Stimulated activated naive CD8-positive, alpha-beta T cell treated with anti-CD3 and anti-CD28 coated beads, Interleukin-15, Interleukin-2, amounts not matched to agents 100 ng/mL and 50 ng/mL, for 24 hours (primary cell): ENCODE data around the gene AMMECR1.

ENCODE experiments used
- H3K27ac Mint-ChIP-seq: one replicate; pipeline ENCODE4 v1.8.0; 2021; ENCODE audit warnings: mild to moderate bottlenecking, mixed read lengths
- H3K27me3 Mint-ChIP-seq: one replicate; pipeline ENCODE4 v1.8.0; 2021; ENCODE audit warnings: mixed read lengths
- H3K36me3 Mint-ChIP-seq: one replicate; pipeline ENCODE4 v1.8.0; 2021; ENCODE audit warnings: low read depth, mixed read lengths
- H3K4me1 Mint-ChIP-seq: one replicate; pipeline ENCODE4 v1.8.0; 2021; ENCODE audit warnings: low read depth, mixed read lengths
- H3K4me3 Mint-ChIP-seq: one replicate; pipeline ENCODE4 v1.8.0; 2021; ENCODE audit warnings: mild to moderate bottlenecking, mixed read lengths
- H3K9me3 Mint-ChIP-seq: one replicate; pipeline ENCODE4 v1.8.0; 2021; ENCODE audit warnings: mixed read lengths

Gene AMMECR1

GRCh38 chrX:110183314-110183713 is 134.6 kb downstream of the AMMECR1 start:
- H3K4me1 Mint-ChIP-seq: peaks cover 16% of the 10 kb centered on the region
- H3K36me3 Mint-ChIP-seq: peaks cover 9% of the 10 kb centered on the region
- H3K27me3 Mint-ChIP-seq: no peaks in the 10 kb centered on the region
- H3K9me3 Mint-ChIP-seq: peaks cover 5% of the 10 kb centered on the region
- H3K4me3 Mint-ChIP-seq: no peak overlapping the region
- H3K27ac Mint-ChIP-seq: no peak overlapping the region

GRCh38 chrX:110182865-110183264 is 135.0 kb downstream of the AMMECR1 start:
- no peak overlapping the region for H3K27ac Mint-ChIP-seq
- peaks cover 9% of the 10 kb centered on the region for H3K36me3 Mint-ChIP-seq
- H3K27me3 Mint-ChIP-seq: no peaks in the 10 kb centered on the region
- H3K9me3 Mint-ChIP-seq: peaks cover 5% of the 10 kb centered on the region
- H3K4me1 Mint-ChIP-seq: peaks cover 12% of the 10 kb centered on the region
- no peak overlapping the region for H3K4me3 Mint-ChIP-seq

DNA sequence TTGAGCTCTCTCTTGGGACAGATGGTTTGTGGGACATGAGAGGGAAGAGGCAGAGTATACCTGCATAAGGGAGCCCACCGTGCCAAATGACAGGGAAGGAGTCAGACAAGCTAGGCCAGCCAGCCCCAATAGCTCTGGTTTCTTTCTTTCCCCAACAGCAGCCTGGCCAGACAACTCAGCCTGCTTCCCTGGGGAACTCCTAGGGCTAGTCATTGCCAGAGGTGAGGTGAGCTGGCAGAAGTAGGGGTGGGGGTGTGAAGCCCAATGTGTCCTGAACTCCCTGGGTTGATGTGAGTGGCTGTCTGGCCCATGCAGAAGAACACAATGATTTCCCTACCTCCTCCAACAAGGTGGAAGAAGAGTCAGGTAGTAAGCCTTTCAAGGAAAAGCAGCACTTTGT is 135.5 kb downstream of the AMMECR1 start:
- H3K4me3 Mint-ChIP-seq: no peak overlapping the region
- no peaks in the 10 kb centered on the region for H3K27me3 Mint-ChIP-seq
- peaks cover 12% of the 10 kb centered on the region for H3K4me1 Mint-ChIP-seq
- H3K36me3 Mint-ChIP-seq: peaks cover 9% of the 10 kb centered on the region
- peaks cover 5% of the 10 kb centered on the region for H3K9me3 Mint-ChIP-seq
- peak overlapping the region; percentile 57 for H3K27ac Mint-ChIP-seq

GRCh38 chrX:110181459-110182137 is 136.3 kb downstream of the AMMECR1 start:
- Mint-ChIP-seq H3K9me3 (peaks cover 5% of the 10 kb centered on the region), H3K27ac (no peak overlapping the region), H3K4me3 (no peak overlapping the region), H3K27me3 (no peaks in the 10 kb centered on the region), H3K36me3 (peaks cover 9% of the 10 kb centered on the region), H3K4me1 (peaks cover 12% of the 10 kb centered on the region)

DNA sequence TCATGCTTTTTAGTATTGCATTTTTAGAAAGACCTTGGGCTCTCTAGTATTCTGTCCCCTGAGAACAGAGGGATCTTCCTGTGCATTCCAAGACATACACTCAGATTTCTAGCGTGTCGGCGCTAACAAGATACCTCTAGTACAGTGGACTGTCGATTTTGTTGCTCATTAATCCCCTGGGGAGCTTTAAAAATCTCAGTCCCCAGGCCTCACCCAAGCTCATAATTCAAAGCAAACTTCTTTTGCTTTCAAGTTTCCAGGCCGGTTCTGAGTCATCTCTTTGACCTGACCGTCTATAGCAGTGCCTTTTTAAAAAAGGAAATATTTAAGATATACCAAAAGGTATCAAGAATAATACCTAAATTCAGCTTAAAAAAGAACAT is 137.0 kb downstream of the AMMECR1 start:
- H3K27ac Mint-ChIP-seq: no peak overlapping the region

GRCh38 chrX:110180176-110180927 is 137.5 kb downstream of the AMMECR1 start:
- no peak overlapping the region for H3K27ac Mint-ChIP-seq
- H3K4me1 Mint-ChIP-seq: peaks cover 12% of the 10 kb centered on the region
- H3K9me3 Mint-ChIP-seq: peaks cover 5% of the 10 kb centered on the region
- H3K27me3 Mint-ChIP-seq: no peaks in the 10 kb centered on the region
- H3K36me3 Mint-ChIP-seq: peaks cover 5% of the 10 kb centered on the region
- H3K4me3 Mint-ChIP-seq: no peak overlapping the region

More for the DNA sequence above, 137.0 kb downstream of the AMMECR1 start:
- H3K27me3 Mint-ChIP-seq: no peaks in the 10 kb centered on the region
- peaks cover 5% of the 10 kb centered on the region for H3K9me3 Mint-ChIP-seq
- H3K4me3 Mint-ChIP-seq: no peak overlapping the region
- peaks cover 12% of the 10 kb centered on the region for H3K4me1 Mint-ChIP-seq
- H3K36me3 Mint-ChIP-seq: peaks cover 5% of the 10 kb centered on the region

DNA sequence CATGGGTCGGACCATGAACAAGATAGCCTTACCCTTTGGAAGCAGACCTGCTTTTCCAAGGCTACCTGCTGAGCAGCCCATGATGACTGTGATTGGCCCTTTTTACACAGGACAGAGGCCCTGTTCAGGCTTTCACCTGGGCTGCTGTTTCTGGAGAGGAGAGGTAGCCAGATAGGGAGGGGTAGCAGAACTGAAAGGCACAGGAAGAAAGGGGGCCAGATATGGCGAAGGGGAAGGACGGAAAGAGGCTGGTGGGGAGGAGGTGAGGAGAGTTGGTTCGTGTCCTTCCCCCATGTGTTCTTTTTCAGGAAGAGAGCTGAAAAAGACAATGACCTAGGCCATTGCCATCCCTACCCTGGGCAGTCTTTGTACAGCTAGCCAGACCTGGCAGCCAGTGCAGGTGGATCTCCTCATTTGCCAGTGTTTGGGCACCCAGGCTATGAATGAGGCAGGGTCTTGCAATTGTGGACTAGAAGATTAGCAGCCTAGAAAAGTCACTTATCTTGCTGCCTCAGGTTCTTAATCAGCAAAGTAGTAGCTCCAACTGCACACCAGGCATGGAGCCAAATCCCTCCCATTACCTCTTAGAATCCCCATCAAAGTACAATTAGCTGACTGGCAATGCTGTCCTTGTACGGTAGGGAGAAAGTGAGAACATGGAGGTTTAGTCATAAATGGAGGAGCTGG is 139.6 kb downstream of the AMMECR1 start:
- Mint-ChIP-seq H3K27me3 (no peaks in the 10 kb centered on the region), H3K4me1 (peaks cover 12% of the 10 kb centered on the region), H3K9me3 (no peaks in the 10 kb centered on the region), H3K27ac (no peak overlapping the region), H3K4me3 (no peak overlapping the region), H3K36me3 (no peaks in the 10 kb centered on the region)

GRCh38 chrX:110175696-110176095 is 142.2 kb downstream of the AMMECR1 start:
- Mint-ChIP-seq H3K4me1 (peaks cover 6% of the 10 kb centered on the region), H3K9me3 (no peaks in the 10 kb centered on the region), H3K36me3 (peaks cover 4% of the 10 kb centered on the region), H3K27me3 (no peaks in the 10 kb centered on the region), H3K4me3 (no peak overlapping the region), H3K27ac (no peak overlapping the region)

DNA sequence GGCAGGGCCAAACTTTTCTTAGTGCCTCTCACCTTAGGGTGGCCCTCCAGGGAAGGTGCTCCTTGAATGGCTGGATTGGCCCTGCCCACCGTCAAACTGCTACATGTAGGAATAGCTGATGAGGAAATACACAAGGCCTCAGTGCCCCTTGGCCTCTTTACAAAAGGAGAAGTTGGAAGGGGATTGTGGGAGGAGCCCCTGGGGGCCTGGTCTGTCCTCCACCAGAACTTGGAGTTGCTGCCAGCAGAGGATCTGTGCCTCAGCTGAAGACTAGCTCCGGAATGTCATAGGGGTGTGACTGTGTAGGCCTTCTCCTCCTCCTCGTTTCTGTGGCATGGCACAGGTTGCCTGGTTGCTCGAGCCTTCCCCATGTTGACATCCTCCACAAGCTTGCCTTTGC is 142.7 kb downstream of the AMMECR1 start:
- H3K4me3 Mint-ChIP-seq: no peak overlapping the region
- H3K36me3 Mint-ChIP-seq: peaks cover 4% of the 10 kb centered on the region
- H3K9me3 Mint-ChIP-seq: no peaks in the 10 kb centered on the region
- no peak overlapping the region for H3K27ac Mint-ChIP-seq
- no peaks in the 10 kb centered on the region for H3K27me3 Mint-ChIP-seq
- peaks cover 6% of the 10 kb centered on the region for H3K4me1 Mint-ChIP-seq

DNA sequence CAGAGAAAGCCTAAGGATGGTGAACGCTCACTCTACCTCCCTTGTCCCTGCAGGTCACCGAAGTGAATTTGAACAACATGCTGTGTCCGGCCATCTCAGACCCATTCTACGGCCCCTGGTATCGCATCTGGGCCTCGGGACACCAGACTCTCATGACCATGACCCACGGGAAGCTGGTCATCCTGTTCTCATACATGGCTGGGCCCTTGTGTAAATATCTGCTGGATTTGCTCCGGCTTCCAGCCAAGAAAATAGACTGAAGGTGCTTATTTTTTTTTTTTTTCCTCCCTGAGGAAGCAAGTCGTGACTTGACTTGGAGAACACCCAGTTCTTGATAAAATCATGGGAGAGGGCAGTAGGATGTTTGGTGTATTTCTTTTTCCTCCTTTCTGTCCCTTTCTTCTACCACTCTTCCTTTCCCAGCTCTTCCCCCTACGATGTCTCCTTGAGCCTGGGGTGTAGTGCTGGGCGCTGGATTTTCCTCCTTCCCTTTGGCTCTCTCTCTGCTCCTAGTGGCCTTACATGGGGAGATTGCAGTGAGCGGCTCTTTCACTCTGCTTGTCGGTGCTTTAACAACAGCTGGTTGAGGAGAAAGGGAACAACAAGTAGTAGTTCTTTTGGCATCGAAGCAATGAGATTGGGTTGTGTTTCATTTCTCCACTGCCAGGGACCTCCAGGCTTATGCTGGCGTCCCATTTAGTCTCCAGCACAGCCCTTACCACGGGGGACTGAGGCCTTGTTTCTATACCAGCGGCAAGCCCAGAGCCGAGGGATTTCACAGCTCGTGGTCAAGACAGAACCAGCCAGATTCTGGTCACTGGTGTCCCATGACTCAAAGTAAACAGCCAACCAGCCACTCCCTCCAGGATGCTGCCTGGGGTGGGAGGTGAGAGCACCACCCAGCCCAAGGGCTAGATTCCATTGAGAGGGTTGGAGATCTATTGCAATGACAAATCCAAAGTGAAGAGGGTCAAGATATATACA is 144.4 kb downstream of the AMMECR1 start:
- Mint-ChIP-seq H3K36me3 (peaks cover 11% of the 10 kb centered on the region), H3K27ac (no peak overlapping the region), H3K27me3 (no peaks in the 10 kb centered on the region), H3K9me3 (no peaks in the 10 kb centered on the region), H3K4me3 (no peak overlapping the region), H3K4me1 (peaks cover 6% of the 10 kb centered on the region)

DNA sequence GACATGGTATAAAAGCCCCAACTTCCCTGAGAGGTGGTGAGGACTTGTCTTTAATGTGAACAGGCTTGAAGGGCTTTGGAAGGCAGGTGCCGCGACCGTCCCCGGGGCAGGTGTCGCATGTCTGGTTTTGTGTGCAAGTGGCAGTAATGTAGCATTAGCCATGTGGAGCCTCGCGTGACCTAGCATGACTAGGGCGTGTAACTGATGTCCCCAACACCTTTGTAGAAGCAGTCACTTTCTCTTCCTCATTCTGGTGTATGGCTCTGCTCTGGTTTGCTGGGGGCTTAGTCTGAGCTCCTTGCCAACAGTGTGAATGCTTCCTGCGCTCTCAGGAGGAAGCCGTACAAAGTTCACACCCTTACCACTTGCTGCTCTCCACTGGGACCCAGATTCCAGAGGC is 145.7 kb downstream of the AMMECR1 start:
- Mint-ChIP-seq H3K4me1 (peaks cover 6% of the 10 kb centered on the region), H3K4me3 (no peak overlapping the region), H3K27ac (no peak overlapping the region), H3K9me3 (no peaks in the 10 kb centered on the region), H3K36me3 (peaks cover 12% of the 10 kb centered on the region), H3K27me3 (no peaks in the 10 kb centered on the region)

DNA sequence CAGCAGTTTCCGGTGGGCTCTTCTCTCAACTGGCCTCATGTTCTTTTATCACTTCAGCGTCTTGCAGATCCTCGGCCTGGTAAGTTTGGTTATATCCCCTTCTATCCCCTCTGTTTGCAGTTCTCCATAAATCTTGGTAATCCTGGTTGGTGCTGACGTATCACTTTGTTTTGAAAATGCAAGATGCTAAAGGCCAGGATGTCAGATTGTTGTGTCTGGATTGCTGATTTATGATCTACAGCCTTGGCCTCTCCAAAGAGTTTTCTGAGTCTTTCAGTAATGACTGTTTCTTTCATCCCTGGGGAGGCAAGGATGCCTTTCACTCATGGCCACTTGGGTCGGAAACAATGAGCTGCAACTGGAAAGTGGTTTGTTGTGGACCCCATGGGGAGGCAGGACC is 146.4 kb downstream of the AMMECR1 start:
- peaks cover 6% of the 10 kb centered on the region for H3K4me1 Mint-ChIP-seq

DNA sequence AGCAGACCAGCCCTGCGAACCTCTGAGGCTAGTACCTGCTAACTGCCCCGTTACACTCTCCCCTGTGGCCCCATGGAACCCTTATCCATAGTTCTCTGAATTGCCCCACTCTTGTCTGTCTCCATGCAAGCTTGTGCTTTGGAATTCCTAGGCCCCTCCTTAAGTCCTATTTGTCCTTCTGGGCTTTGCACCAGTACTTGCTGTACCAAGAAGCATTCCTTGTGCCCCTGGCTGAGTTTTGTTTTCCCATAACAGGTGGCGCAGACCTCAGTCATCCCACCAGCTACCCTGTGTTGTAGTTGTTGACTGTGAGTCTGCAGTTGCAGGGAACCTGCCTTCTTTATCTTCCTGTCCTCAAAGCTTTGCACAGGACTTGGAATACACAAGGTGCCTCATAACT is 147.9 kb downstream of the AMMECR1 start:
- H3K36me3 Mint-ChIP-seq: peaks cover 12% of the 10 kb centered on the region
- no peak overlapping the region for H3K4me3 Mint-ChIP-seq
- H3K4me1 Mint-ChIP-seq: peaks cover 6% of the 10 kb centered on the region

More for the DNA sequence above, 146.4 kb downstream of the AMMECR1 start:
- Mint-ChIP-seq H3K36me3 (peaks cover 12% of the 10 kb centered on the region), H3K27me3 (no peaks in the 10 kb centered on the region), H3K9me3 (no peaks in the 10 kb centered on the region), H3K4me3 (no peak overlapping the region), H3K27ac (no peak overlapping the region)

DNA sequence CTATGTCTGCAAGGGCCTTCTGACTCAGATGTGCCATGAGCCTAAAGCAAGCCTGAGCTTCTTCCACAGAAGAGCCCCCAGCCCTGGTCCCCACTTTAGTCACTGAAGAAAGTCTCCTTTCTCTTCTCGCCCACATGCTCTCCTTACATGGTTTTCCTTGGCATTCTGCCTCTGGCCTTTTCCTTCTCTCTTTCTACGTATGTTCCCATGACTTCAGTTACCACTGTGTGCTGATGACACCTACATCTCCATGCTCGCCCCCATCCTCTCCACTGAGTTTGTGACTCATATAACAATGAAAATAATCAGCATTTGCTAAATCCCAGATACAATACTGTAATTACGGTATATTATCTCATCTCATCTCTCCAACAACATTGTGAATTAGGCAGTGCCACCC is 149.3 kb downstream of the AMMECR1 start:
- peaks cover 12% of the 10 kb centered on the region for H3K36me3 Mint-ChIP-seq
- H3K27me3 Mint-ChIP-seq: no peaks in the 10 kb centered on the region
- H3K4me3 Mint-ChIP-seq: no peak overlapping the region
- H3K4me1 Mint-ChIP-seq: peaks cover 6% of the 10 kb centered on the region
- no peaks in the 10 kb centered on the region for H3K9me3 Mint-ChIP-seq
- no peak overlapping the region for H3K27ac Mint-ChIP-seq

More for the DNA sequence above, 147.9 kb downstream of the AMMECR1 start:
- no peaks in the 10 kb centered on the region for H3K27me3 Mint-ChIP-seq
- H3K27ac Mint-ChIP-seq: no peak overlapping the region
- no peaks in the 10 kb centered on the region for H3K9me3 Mint-ChIP-seq
